OCI-LY7 (cell line): ENCODE measurements around the gene SMARCA2. TPM values are rescaled to one million over a fixed set of nuclear protein-coding genes. Genes with fewer than 3 reads are reported as not detected.

Source experiments
- BruUV-seq: library from RNA; stranded (reverse); fragments of 400-500 nt; replicated peaks from 2 replicates; lab custom pipeline; 2021; lab: Mats Ljungman, UMichigan
- CTCF ChIA-PET: fragments of 300-600 bp; sonication (Branson Sonifier 250); formaldehyde crosslinking; loops from one replicate; lab custom pipeline; 2022; ENCODE audit warnings: antibody characterized with exemption; ENCODE audit not compliant: unreplicated experiment; lab: Charles Lee
- POLR2A ChIA-PET: fragments of 300-600 bp; sonication (Branson Sonifier 250); formaldehyde crosslinking; loops from one replicate; lab custom pipeline; 2022; ENCODE audit warnings: antibody characterized with exemption; lab: Charles Lee
- DNase-seq: peaks from one replicate; pipeline ENCODE4 v3.0.0-alpha.2; 2015; ENCODE audit warnings: low spot score
- H2AFZ ChIP-seq: fragments of 200-600 bp; sonication (generic), shearing (Covaris generic); 2 replicates; pipeline ENCODE4 v1.6.1; 2014; ENCODE audit warnings: mild to moderate bottlenecking, antibody characterized with exemption, low read length, moderate library complexity
- H3K27ac ChIP-seq: fragments of 200-600 bp; sonication (generic); 2 replicates; pipeline ENCODE4 v1.5.1; 2014; ENCODE audit warnings: mixed run types, low read depth, mild to moderate bottlenecking, moderate library complexity, low read length, inconsistent platforms; ENCODE audit not compliant: poor library complexity, severe bottlenecking
- H3K36me3 ChIP-seq: fragments of 200-600 bp; sonication (generic); 2 replicates; pipeline ENCODE4 v1.6.1; 2014; ENCODE audit warnings: mild to moderate bottlenecking, antibody characterized with exemption, low read length, moderate library complexity, mixed read lengths; ENCODE audit not compliant: insufficient read depth
- H3K4me1 ChIP-seq: fragments of 200-600 bp; sonication (generic); 2 replicates; pipeline ENCODE4 v1.5.1; 2014; ENCODE audit warnings: mild to moderate bottlenecking, low read length; ENCODE audit not compliant: insufficient read depth, poor library complexity, severe bottlenecking
- H3K4me2 ChIP-seq: fragments of 200-600 bp; sonication (generic); 2 replicates; pipeline ENCODE4 v1.6.1; 2014; ENCODE audit warnings: mild to moderate bottlenecking, low read length
- H3K4me3 ChIP-seq: fragments of 200-600 bp; sonication (generic); 2 replicates; pipeline ENCODE4 v1.5.1; 2014; ENCODE audit warnings: mild to moderate bottlenecking, low read depth, low read length; ENCODE audit not compliant: poor library complexity, severe bottlenecking
- H3K79me2 ChIP-seq: fragments of 200-600 bp; sonication (generic); 2 replicates; pipeline ENCODE4 v1.6.1; 2016; ENCODE audit warnings: low read depth, mild to moderate bottlenecking, low read length, moderate library complexity, mixed read lengths; ENCODE audit not compliant: insufficient read depth
- H3K9me2 ChIP-seq: fragments of 200-600 bp; sonication (generic); 2 replicates; pipeline ENCODE4 v1.6.1; 2016; ENCODE audit warnings: mild to moderate bottlenecking, low read length, mixed read lengths; ENCODE audit not compliant: insufficient read depth
- H3K9me3 ChIP-seq: fragments of 200-600 bp; sonication (generic); 2 replicates; pipeline ENCODE4 v1.6.1; 2014; ENCODE audit warnings: mild to moderate bottlenecking, mixed run types, low read length, mixed read lengths
- H4K20me1 ChIP-seq: fragments of 200-600 bp; sonication (generic); 2 replicates; pipeline ENCODE4 v1.6.1; 2014; ENCODE audit warnings: mild to moderate bottlenecking, antibody characterized with exemption, low read length, moderate library complexity, mixed read lengths; ENCODE audit not compliant: insufficient read depth
- EZH2phosphoT487 ChIP-seq: fragments of 200-600 bp; sonication (generic); IDR thresholded peaks from 2 replicates; pipeline ENCODE4 v1.6.1; 2018; ENCODE audit warnings: low read depth, borderline replicate concordance, mild to moderate bottlenecking, mixed run types, antibody characterized with exemption, low read length, moderate library complexity, mixed read lengths
- intact Hi-C: fragments of 100-400 bp; cut with micrococcal nuclease; formaldehyde crosslinking; loops from one replicate; pipeline ENCODE4 v1.10.0; 2022; ENCODE audit not compliant: unreplicated experiment
- total RNA-seq, 2 experiments: library from RNA; depleted of rRNA in 1 of 2; stranded (reverse); fragments of >200 nt in 1 of 2; shearing (Covaris generic) in 1 of 2; gene quantifications; 2 replicates each; pipeline ENCODE4 v1.2.3, GENCODE V29; 2014 to 2022
- TF ChIP-seq, protein P1 (sequence below): fragments of 200-600 bp; sonication (generic); conservative IDR thresholded peaks from 2 replicates; pipeline ENCODE4 v1.5.1; 2014; ENCODE audit warnings: mild to moderate bottlenecking, antibody characterized with exemption, low read length, moderate library complexity, mixed read lengths

SMARCA2 gene
- total RNA-seq, 2 experiments from 2014 or later = 54.8 to 80.6 TPM

DNA sequence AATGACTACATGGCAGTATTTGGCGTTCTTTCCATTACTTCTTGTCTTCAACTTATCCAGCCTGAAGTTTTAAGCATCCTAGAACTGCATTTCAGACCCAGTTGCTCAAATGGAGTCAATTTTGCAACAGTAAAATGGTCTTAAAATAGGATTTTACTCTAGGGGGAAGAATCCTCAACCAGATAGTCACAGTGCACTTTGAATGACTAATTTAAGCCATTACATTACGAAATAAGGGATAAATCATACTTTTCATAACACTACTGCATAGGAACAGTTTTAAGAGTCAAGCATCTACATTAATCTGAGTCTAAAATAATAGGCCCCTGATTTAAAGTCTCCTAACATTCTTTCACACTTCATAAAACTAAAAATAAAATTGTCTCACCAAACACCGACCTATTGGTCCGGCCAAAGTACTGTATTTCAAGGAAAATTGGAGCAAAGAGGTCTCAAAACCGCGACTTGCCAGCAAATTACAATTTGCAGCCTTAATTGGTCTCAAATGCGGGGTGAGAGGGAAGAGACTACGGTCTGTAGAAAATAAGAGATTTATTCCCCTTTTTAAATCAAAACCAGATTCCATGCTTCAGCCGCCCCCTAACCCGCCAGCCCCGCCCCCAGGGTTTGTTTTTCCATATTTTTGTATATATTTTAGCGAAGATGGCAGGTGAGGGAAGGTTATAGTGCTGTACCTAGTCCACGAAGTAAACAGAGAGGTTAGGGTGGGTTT is 1.2 kb upstream of the SMARCA2 start:
- peak; percentile 5 for DNase-seq
- ChIA-PET CTCF (no interaction called here), POLR2A (interaction anchor here (0.9 to 1.3 kb wide), 4 partner anchors 9 to 39 kb away, joined by 3 to 5 read pairs (median 4); no protein-coding TSS in a partner anchor)
- no TSS peak for BruUV-seq
- TF ChIP-seq, protein P1, sequence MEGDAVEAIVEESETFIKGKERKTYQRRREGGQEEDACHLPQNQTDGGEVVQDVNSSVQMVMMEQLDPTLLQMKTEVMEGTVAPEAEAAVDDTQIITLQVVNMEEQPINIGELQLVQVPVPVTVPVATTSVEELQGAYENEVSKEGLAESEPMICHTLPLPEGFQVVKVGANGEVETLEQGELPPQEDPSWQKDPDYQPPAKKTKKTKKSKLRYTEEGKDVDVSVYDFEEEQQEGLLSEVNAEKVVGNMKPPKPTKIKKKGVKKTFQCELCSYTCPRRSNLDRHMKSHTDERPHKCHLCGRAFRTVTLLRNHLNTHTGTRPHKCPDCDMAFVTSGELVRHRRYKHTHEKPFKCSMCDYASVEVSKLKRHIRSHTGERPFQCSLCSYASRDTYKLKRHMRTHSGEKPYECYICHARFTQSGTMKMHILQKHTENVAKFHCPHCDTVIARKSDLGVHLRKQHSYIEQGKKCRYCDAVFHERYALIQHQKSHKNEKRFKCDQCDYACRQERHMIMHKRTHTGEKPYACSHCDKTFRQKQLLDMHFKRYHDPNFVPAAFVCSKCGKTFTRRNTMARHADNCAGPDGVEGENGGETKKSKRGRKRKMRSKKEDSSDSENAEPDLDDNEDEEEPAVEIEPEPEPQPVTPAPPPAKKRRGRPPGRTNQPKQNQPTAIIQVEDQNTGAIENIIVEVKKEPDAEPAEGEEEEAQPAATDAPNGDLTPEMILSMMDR = no peak
- TF ChIP-seq EZH2phosphoT487 = no peak
- Histone ChIP-seq H3K9me2 (no peaks in the 10 kb centered on the region), H3K36me3 (no peaks in the 10 kb centered on the region), H4K20me1 (peaks cover 10% of the 10 kb centered on the region), H3K4me3 (peak overlapping the region; percentile 91), H3K4me1 (peaks cover 15% of the 10 kb centered on the region), H3K4me2 (peak overlapping the region; percentile 89), H3K79me2 (peaks cover 13% of the 10 kb centered on the region; the same call in 1 of the 2 replicates), H3K27ac (no peak overlapping the region), H2AFZ (peak overlapping the region; percentile 94), H3K9me3 (no peaks in the 10 kb centered on the region)
- intact Hi-C loops = loop anchor here (2.0 kb wide), 1 partner anchor 965 kb away; no protein-coding TSS in a partner anchor

DNA sequence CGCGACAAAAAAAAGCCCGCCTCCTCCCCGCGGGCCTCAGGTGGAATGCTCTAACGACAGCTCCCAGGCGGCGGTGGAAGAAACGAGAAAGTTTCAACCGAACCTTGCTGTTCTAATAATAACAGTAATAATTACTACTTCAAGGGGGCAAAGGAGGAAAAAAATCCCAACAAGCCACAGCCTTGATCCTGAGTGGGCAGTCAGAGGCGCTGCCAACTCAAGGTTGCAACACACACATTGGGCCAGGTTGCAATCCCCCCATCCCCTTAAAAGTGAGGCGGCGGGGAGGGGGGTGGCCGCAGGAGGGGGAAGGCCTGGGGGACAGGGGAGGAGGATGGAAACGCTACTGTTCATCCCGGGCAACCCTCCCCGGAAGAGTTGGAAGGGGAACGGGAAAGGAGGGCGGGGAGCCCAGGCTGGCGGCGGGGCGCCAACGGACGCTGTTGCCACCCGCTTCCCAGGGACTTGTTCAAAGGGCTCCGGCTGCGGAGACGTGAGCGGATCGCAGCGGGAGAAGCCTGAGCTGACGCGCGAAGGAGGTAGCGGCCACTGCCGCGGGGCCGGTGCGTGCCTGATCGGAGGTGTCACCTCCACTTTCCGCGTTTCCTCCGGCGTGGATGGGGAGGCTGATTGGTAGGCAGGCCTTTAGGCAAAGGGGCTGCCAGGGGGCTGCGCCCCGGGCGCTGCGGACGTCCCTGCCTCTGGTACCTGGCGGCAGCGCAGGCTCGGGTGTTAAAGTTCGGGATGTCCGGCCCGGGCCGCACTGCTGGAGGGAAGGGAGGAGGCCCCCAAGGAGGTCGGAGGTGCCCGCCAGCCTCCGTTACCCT is 647 bp downstream of the SMARCA2 start:
- Histone ChIP-seq H3K4me1 (peaks cover 20% of the 10 kb centered on the region), H3K79me2 (peaks cover 32% of the 10 kb centered on the region; the same call in 1 of the 2 replicates), H3K9me2 (no peaks in the 10 kb centered on the region), H3K36me3 (no peaks in the 10 kb centered on the region), H3K4me2 (peak overlapping the region; percentile 93), H2AFZ (peak overlapping the region; percentile 78), H3K27ac (peak overlapping the region; percentile 77), H3K4me3 (peak overlapping the region; percentile 91), H4K20me1 (peaks cover 22% of the 10 kb centered on the region), H3K9me3 (no peaks in the 10 kb centered on the region)
- ChIA-PET CTCF (no interaction called here), POLR2A (interaction anchor here (1.0 kb wide), 1 partner anchor 41 kb away, joined by 3 read pairs; no protein-coding TSS in a partner anchor)
- intact Hi-C loops = loop anchor here (1.0 to 5.0 kb wide), 5 partner anchors 39 to 967 kb away; no protein-coding TSS in a partner anchor
- BruUV-seq = no TSS peak
- TF ChIP-seq, protein P1 = no peak
- TF ChIP-seq EZH2phosphoT487 = no peak
- peak; percentile 54 for DNase-seq
